Lung (tissue), 13 donors: ENCODE results near the gene SLC39A7. TPM values are rescaled to one million over a fixed set of nuclear protein-coding genes. Genes with fewer than 3 reads are reported as not detected.

ENCODE experiments used
- ATAC-seq: fragments of 200-7000 bp; cut with Tn5 transposase; one replicate; pipeline ENCODE4 v1.9.1; 2020; ENCODE audit warnings: moderate number of reproducible peaks; ENCODE audit not compliant: insufficient read depth, low FRiP score
- DNase-seq, 3 donors: peaks; one replicate each; pipeline ENCODE4 v3.0.0-alpha.2; 2013 to 2017
- H3K27ac ChIP-seq, 2 donors: one replicate each; pipeline ENCODE4 v1.5.1; 2013; ENCODE audit warnings: mild to moderate bottlenecking in 2 of 2, moderate library complexity in 2 of 2, control low read depth in 1 of 2, inconsistent platforms in 1 of 2, low read depth in 1 of 2, low read length in 1 of 2
- H3K27me3 ChIP-seq, 3 donors: one replicate each; pipeline ENCODE4 v1.5.1; 2013; ENCODE audit warnings: low read length in 2 of 3; ENCODE audit not compliant: control insufficient read depth in 3 of 3, insufficient read depth in 3 of 3
- H3K36me3 ChIP-seq, 4 donors: one replicate each; pipeline ENCODE4 v1.5.1; 2013; ENCODE audit warnings: low read length in 4 of 4, mild to moderate bottlenecking in 1 of 4, moderate library complexity in 1 of 4; ENCODE audit not compliant: control insufficient read depth in 4 of 4, insufficient read depth in 4 of 4
- H3K4me1 ChIP-seq, 5 donors: one replicate each; pipeline ENCODE4 v1.5.1; 2013; ENCODE audit warnings: low read length in 5 of 5, mild to moderate bottlenecking in 2 of 5, moderate library complexity in 1 of 5; ENCODE audit not compliant: control insufficient read depth in 5 of 5, insufficient read depth in 5 of 5
- H3K4me3 ChIP-seq: one replicate; pipeline ENCODE4 v1.5.1; 2013; ENCODE audit warnings: mild to moderate bottlenecking, control low read depth, moderate library complexity
- H3K9ac ChIP-seq, 2 donors: one replicate each; pipeline ENCODE4 v1.5.1; 2013; ENCODE audit warnings: low read length in 2 of 2, control low read depth in 1 of 2; ENCODE audit not compliant: insufficient read depth in 1 of 2
- H3K9me3 ChIP-seq, 4 donors: one replicate each; pipeline ENCODE4 v1.5.1; 2013; ENCODE audit warnings: low read length in 3 of 4, mild to moderate bottlenecking in 1 of 4, moderate library complexity in 1 of 4; ENCODE audit not compliant: control insufficient read depth in 4 of 4, insufficient read depth in 3 of 4
- polyA plus RNA-seq, 2 donors: library from polyadenylated mRNA; stranded (reverse); fragments of 200-250 nt; gene quantifications; one replicate each; pipeline ENCODE4 v1.2.1, GENCODE V29; 2013
- small RNA-seq: library from RNA; depleted of rRNA; stranded (forward); fragments of <200 nt; gene quantifications from one replicate; pipeline ENCODE3, GENCODE V24; 2014; ENCODE audit warnings: low replicate concordance
- total RNA-seq, 2 donors: library from RNA; depleted of rRNA in 1 of 2; stranded (reverse); fragments of >200 nt in 1 of 2; gene quantifications; one replicate each; pipeline ENCODE4 v1.2.1, GENCODE V29; 2014 to 2021
- TF ChIP-seq, protein P1 (sequence below): IDR thresholded peaks from 2 replicates; pipeline ENCODE4 v1.5.1; 2012; ENCODE audit warnings: mild to moderate bottlenecking; ENCODE audit errors: control extremely low read depth, extremely low read depth
- donor health status: control.
- donor health status: control.
- donor health status: Bipolar disorder and iron deficiency.
- donor health status: healthy.
- donor health status: DM: yes; HTN: yes; CAD: no.

Gene SLC39A7
- total and polyA plus RNA-seq, 4 donors, result 53.6 to 164 (median 100) TPM

DNA sequence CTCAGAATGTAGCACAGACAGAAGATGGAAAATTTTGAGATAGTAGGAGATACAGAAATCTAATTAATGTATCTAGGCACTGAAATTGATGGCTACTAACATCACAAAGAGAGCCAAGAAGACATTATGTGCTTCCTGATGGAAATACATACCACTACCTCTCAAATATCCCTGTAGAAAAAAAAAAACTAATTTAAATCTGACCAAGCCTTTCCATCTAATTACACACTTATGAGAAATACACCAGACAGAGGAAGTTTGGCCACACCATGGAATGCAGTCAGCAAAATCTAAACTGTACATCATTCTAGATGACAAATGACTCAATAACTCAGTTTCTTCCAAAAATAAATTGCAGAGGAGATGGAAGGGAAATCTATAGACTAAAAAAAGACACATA is 52.1 kb downstream of the SLC39A7 start:
- H3K27ac ChIP-seq, result no peak overlapping the region
- H3K36me3 ChIP-seq, result peaks cover 0 to 19% (median 9%) of the 10 kb centered on the region in 4 donors
- DNase-seq (no peak), ATAC-seq (no peak)
- no peak overlapping the region for H3K4me3 ChIP-seq
- H3K27me3 ChIP-seq, result no peaks in the 10 kb centered on the region
- TF ChIP-seq, protein P1, sequence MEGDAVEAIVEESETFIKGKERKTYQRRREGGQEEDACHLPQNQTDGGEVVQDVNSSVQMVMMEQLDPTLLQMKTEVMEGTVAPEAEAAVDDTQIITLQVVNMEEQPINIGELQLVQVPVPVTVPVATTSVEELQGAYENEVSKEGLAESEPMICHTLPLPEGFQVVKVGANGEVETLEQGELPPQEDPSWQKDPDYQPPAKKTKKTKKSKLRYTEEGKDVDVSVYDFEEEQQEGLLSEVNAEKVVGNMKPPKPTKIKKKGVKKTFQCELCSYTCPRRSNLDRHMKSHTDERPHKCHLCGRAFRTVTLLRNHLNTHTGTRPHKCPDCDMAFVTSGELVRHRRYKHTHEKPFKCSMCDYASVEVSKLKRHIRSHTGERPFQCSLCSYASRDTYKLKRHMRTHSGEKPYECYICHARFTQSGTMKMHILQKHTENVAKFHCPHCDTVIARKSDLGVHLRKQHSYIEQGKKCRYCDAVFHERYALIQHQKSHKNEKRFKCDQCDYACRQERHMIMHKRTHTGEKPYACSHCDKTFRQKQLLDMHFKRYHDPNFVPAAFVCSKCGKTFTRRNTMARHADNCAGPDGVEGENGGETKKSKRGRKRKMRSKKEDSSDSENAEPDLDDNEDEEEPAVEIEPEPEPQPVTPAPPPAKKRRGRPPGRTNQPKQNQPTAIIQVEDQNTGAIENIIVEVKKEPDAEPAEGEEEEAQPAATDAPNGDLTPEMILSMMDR, result no peak
- H3K9me3 ChIP-seq, result no peaks in the 10 kb centered on the region
- H3K9ac ChIP-seq, result no peak overlapping the region
- peaks cover 3 to 22% (median 6%) of the 10 kb centered on the region in 5 donors for H3K4me1 ChIP-seq

Small RNAs within 50 kb of the gene (small RNA-seq; reads per million reads assigned to genes)
- gene MIR219A1, result 1.6 reads per million, percentile 89 among the genes with 10 or more reads in this experiment
- 0.19 reads per million, percentile 7 among the genes with 10 or more reads in this experiment for gene RNY4P10

Other genes with a start within 250 kb of the SLC39A7 start
- gene HLA-DMA, start 247.8 kb upstream of the SLC39A7 start, total RNA-seq, result 100 to 1,000 TPM in 1 of 2 donors, 10 to 100 TPM in 1; 76.8 to 130 TPM
- 100 to 1,000 TPM; 106 to 240 TPM for gene HLA-DMA, start 247.8 kb upstream of the SLC39A7 start, polyA plus RNA-seq
- gene BRD2, start 232.3 kb upstream of the SLC39A7 start, total RNA-seq, result 100 to 1,000 TPM; 178 TPM
- 100 to 1,000 TPM; 114 to 117 TPM for gene BRD2, start 232.3 kb upstream of the SLC39A7 start, polyA plus RNA-seq
- 10 to 100 TPM; 20.7 to 26.4 TPM for gene HLA-DOA, start 191.3 kb upstream of the SLC39A7 start, total RNA-seq
- 10 to 100 TPM in 1 of 2 donors, 1 to 10 TPM in 1; 4.6 to 12.8 TPM for gene HLA-DOA, start 191.3 kb upstream of the SLC39A7 start, polyA plus RNA-seq
- gene HLA-DPA1, start 127.2 kb upstream of the SLC39A7 start, total RNA-seq, result 100 to 1,000 TPM in 1 of 2 donors, 10 to 100 TPM in 1; 96.2 to 321 TPM
- 100 to 1,000 TPM; 105 to 184 TPM for gene HLA-DPA1, start 127.2 kb upstream of the SLC39A7 start, polyA plus RNA-seq
- 100 to 1,000 TPM in 1 of 2 donors, 10 to 100 TPM in 1; 69.8 to 235 TPM for gene HLA-DPB1, start 124.9 kb upstream of the SLC39A7 start, total RNA-seq
- gene HLA-DPB1, start 124.9 kb upstream of the SLC39A7 start, polyA plus RNA-seq, result 100 to 1,000 TPM; 170 to 240 TPM
- 1 to 10 TPM in 1 of 2 donors, under 1 TPM in 1; 0.77 to 2.4 TPM for gene COL11A2, start 8.4 kb upstream of the SLC39A7 start, total RNA-seq
- 1 to 10 TPM in 1 of 2 donors, under 1 TPM in 1; 0.32 to 1.0 TPM for gene COL11A2, start 8.4 kb upstream of the SLC39A7 start, polyA plus RNA-seq
- 10 to 100 TPM; 27.4 to 38.7 TPM for gene RXRB, start 202 bp upstream of the SLC39A7 start, total RNA-seq
- 10 to 100 TPM; 28.6 to 33.6 TPM for gene RXRB, start 202 bp upstream of the SLC39A7 start, polyA plus RNA-seq
- gene HSD17B8, start 3.8 kb downstream of the SLC39A7 start, total RNA-seq, result 10 to 100 TPM; 19.0 to 22.7 TPM
- gene HSD17B8, start 3.8 kb downstream of the SLC39A7 start, polyA plus RNA-seq, result 10 to 100 TPM; 19.6 to 19.7 TPM
- gene RING1, start 7.6 kb downstream of the SLC39A7 start, total RNA-seq, result 10 to 100 TPM; 30.0 to 46.6 TPM
- 10 to 100 TPM; 34.2 to 43.6 TPM for gene RING1, start 7.6 kb downstream of the SLC39A7 start, polyA plus RNA-seq
- 10 to 100 TPM; 46.5 to 59.9 TPM for gene VPS52, start 71.0 kb downstream of the SLC39A7 start, total RNA-seq
- 10 to 100 TPM; 37.3 to 41.3 TPM for gene VPS52, start 71.0 kb downstream of the SLC39A7 start, polyA plus RNA-seq
- gene RPS18, start 71.2 kb downstream of the SLC39A7 start, total RNA-seq, result 1,000 to 10,000 TPM; 1,324 to 2,087 TPM
- gene RPS18, start 71.2 kb downstream of the SLC39A7 start, polyA plus RNA-seq, result 1,000 to 10,000 TPM; 3,902 to 8,495 TPM
- gene B3GALT4, start 76.3 kb downstream of the SLC39A7 start, total RNA-seq, result 10 to 100 TPM in 1 of 2 donors, 1 to 10 TPM in 1; 6.8 to 19.0 TPM
- 10 to 100 TPM; 11.2 to 16.8 TPM for gene B3GALT4, start 76.3 kb downstream of the SLC39A7 start, polyA plus RNA-seq
- gene WDR46, start 88.4 kb downstream of the SLC39A7 start, total RNA-seq, result 10 to 100 TPM; 26.3 to 48.0 TPM
- 10 to 100 TPM; 47.3 to 47.6 TPM for gene WDR46, start 88.4 kb downstream of the SLC39A7 start, polyA plus RNA-seq
- 10 to 100 TPM; 21.8 to 42.2 TPM for gene PFDN6, start 88.7 kb downstream of the SLC39A7 start, total RNA-seq
- 100 to 1,000 TPM; 113 to 377 TPM for gene PFDN6, start 88.7 kb downstream of the SLC39A7 start, polyA plus RNA-seq
- 10 to 100 TPM; 74.7 to 93.7 TPM for gene RGL2, start 98.1 kb downstream of the SLC39A7 start, total RNA-seq
- 10 to 100 TPM; 72.2 to 75.4 TPM for gene RGL2, start 98.1 kb downstream of the SLC39A7 start, polyA plus RNA-seq
- gene TAPBP, start 113.2 kb downstream of the SLC39A7 start, total RNA-seq, result 100 to 1,000 TPM; 155 to 241 TPM
- gene TAPBP, start 113.2 kb downstream of the SLC39A7 start, polyA plus RNA-seq, result 10 to 100 TPM; 78.7 to 78.9 TPM
- gene ZBTB22, start 116.9 kb downstream of the SLC39A7 start, total RNA-seq, result 10 to 100 TPM; 22.5 to 25.7 TPM
- 10 to 100 TPM; 16.4 to 19.2 TPM for gene ZBTB22, start 116.9 kb downstream of the SLC39A7 start, polyA plus RNA-seq
- gene DAXX, start 122.1 kb downstream of the SLC39A7 start, total RNA-seq, result 10 to 100 TPM; 23.8 to 38.5 TPM
- 10 to 100 TPM; 32.8 to 36.3 TPM for gene DAXX, start 122.1 kb downstream of the SLC39A7 start, polyA plus RNA-seq
- 1 to 10 TPM; 2.1 to 4.4 TPM for gene KIFC1, start 191.0 kb downstream of the SLC39A7 start, total RNA-seq
- gene KIFC1, start 191.0 kb downstream of the SLC39A7 start, polyA plus RNA-seq, result 1 to 10 TPM; 2.6 to 2.7 TPM
- 10 to 100 TPM; 30.9 to 49.3 TPM for gene PHF1, start 210.1 kb downstream of the SLC39A7 start, total RNA-seq
- gene PHF1, start 210.1 kb downstream of the SLC39A7 start, polyA plus RNA-seq, result 100 to 1,000 TPM in 1 of 2 donors, 10 to 100 TPM in 1; 40.8 to 121 TPM
- 100 to 1,000 TPM in 1 of 2 donors, 10 to 100 TPM in 1; 88.7 to 134 TPM for gene CUTA, start 217.2 kb downstream of the SLC39A7 start, total RNA-seq
- 100 to 1,000 TPM; 122 to 275 TPM for gene CUTA, start 217.2 kb downstream of the SLC39A7 start, polyA plus RNA-seq
- gene SYNGAP1, start 219.2 kb downstream of the SLC39A7 start, total RNA-seq, result 10 to 100 TPM; 10.8 to 32.0 TPM
- 10 to 100 TPM in 1 of 2 donors, 1 to 10 TPM in 1; 9.2 to 13.2 TPM for gene SYNGAP1, start 219.2 kb downstream of the SLC39A7 start, polyA plus RNA-seq